HepG2 (cell line): ENCODE measurements around the gene TMTC2. TPM values are rescaled to one million over a fixed set of nuclear protein-coding genes. Genes with fewer than 3 reads are reported as not detected.

Experiments used
- ATAC-seq: fragments of 200-7000 bp; cut with Tn5 transposase; 3 replicates; pipeline ENCODE4 v1.9.1; 2020; ENCODE audit warnings: mild to moderate bottlenecking, moderate library complexity
- BruUV-seq: library from RNA; stranded (reverse); fragments of 400-500 nt; replicated peaks from 2 replicates; lab custom pipeline; 2021; lab: Mats Ljungman, UMichigan
- CTCF ChIA-PET: fragments of 300-600 bp; formaldehyde crosslinking; extraction: SDS; loops from one replicate; lab custom pipeline; 2021; ENCODE audit warnings: low total read pairs, inconsistent platforms, low intra/inter-chr PET ratio; lab: Yijun Ruan, JAX
- POLR2A ChIA-PET: fragments of 350-600 bp; sonication (Branson Sonifier 250); formaldehyde crosslinking; loops from one replicate; lab custom pipeline; 2020; ENCODE audit warnings: antibody characterized with exemption, inconsistent platforms; lab: Yijun Ruan, JAX
- DNase-seq: peaks from one replicate; pipeline ENCODE4 v3.0.0-alpha.2; 2015; ENCODE audit warnings: low spot score
- FAIRE-seq: peaks from 3 replicates; lab custom pipeline; 2011; peaks lifted over from hg19 to GRCh38; lab: Jason Lieb, UNC
- H2AFZ ChIP-seq: one replicate; pipeline ENCODE4 v1.6.1; 2011; ENCODE audit warnings: low read length, inconsistent platforms
- H3K27ac ChIP-seq: fragments of 300-600 bp; 3 replicates; pipeline ENCODE4 v1.8.0; 2011; ENCODE audit warnings: mixed run types, mild to moderate bottlenecking, mixed read lengths, low read length, inconsistent platforms; ENCODE audit not compliant: insufficient read depth; ENCODE audit errors: extremely low read length
- H3K27me3 ChIP-seq, 2 experiments: fragments of 200-600 bp in 1 of 2; 2 replicates in 1 of 2; 3 replicates in 1 of 2; pipeline versions ENCODE4 v1.6.0 to v1.8.0; 2011; ENCODE audit warnings: low read length in 2 of 2, mild to moderate bottlenecking in 2 of 2, moderate library complexity in 2 of 2, inconsistent platforms in 1 of 2; ENCODE audit not compliant: insufficient read depth in 2 of 2, control insufficient read depth in 1 of 2
- H3K36me3 ChIP-seq, 2 experiments: fragments of 200-600 bp in 1 of 2; replicated peaks in 1 of 2; 2 replicates in 1 of 2; 3 replicates in 1 of 2; pipeline versions ENCODE4 v1.5.1 to v1.8.0; 2011; ENCODE audit warnings: low read length in 2 of 2, inconsistent platforms in 1 of 2; ENCODE audit not compliant: insufficient read depth in 2 of 2, control insufficient read depth in 1 of 2
- H3K4me1 ChIP-seq: 2 replicates; pipeline ENCODE4 v1.5.1; 2012; ENCODE audit warnings: low read length, inconsistent platforms; ENCODE audit not compliant: insufficient read depth
- H3K4me2 ChIP-seq: 2 replicates; pipeline ENCODE4 v1.6.0; 2011; ENCODE audit warnings: low read depth, low read length, inconsistent platforms
- H3K4me3 ChIP-seq, 3 experiments: fragments of 200-600 bp in 1 of 3; sonication (generic), shearing (Covaris generic) in 1 of 3; replicated peaks in 1 of 3; 2 replicates each; pipeline ENCODE4 v1.5.1; 2011 to 2016; ENCODE audit warnings: low read length in 3 of 3, inconsistent platforms in 2 of 3, low read depth in 2 of 3, mild to moderate bottlenecking in 2 of 3, control low read depth in 1 of 3, mixed read lengths in 1 of 3; ENCODE audit not compliant: insufficient read depth in 1 of 3
- H3K79me2 ChIP-seq: one replicate; pipeline ENCODE4 v1.6.1; 2011; ENCODE audit warnings: low read length, inconsistent platforms; ENCODE audit not compliant: insufficient read depth
- H3K9ac ChIP-seq: 2 replicates; pipeline ENCODE4 v1.6.0; 2011; ENCODE audit warnings: mild to moderate bottlenecking, low read depth, low read length, inconsistent platforms; ENCODE audit not compliant: insufficient read depth
- H3K9me3 ChIP-seq: 2 replicates; pipeline ENCODE4 v1.5.1; 2012; ENCODE audit warnings: mild to moderate bottlenecking, low read length
- H4K20me1 ChIP-seq: 2 replicates; pipeline ENCODE4 v1.6.0; 2011; ENCODE audit warnings: inconsistent platforms, mild to moderate bottlenecking, low read length, moderate library complexity; ENCODE audit not compliant: insufficient read depth
- ELF1 ChIP-seq: sonication (generic); formaldehyde crosslinking; IDR thresholded peaks from 2 replicates; pipeline ENCODE4 v1.4.0; 2020; ENCODE audit warnings: missing genetic modification reagents
- ISX ChIP-seq: sonication (generic); formaldehyde crosslinking; conservative IDR thresholded peaks from 2 replicates; pipeline ENCODE4 v1.5.0; 2020; ENCODE audit warnings: missing genetic modification reagents
- MAF1 ChIP-seq: sonication (generic); formaldehyde crosslinking; IDR thresholded peaks from 2 replicates; pipeline ENCODE4 v1.5.0; 2020; ENCODE audit warnings: missing genetic modification reagents, borderline replicate concordance
- NCOA5 ChIP-seq: sonication (generic); formaldehyde crosslinking; IDR thresholded peaks from 2 replicates; pipeline ENCODE4 v1.4.0; 2020; ENCODE audit warnings: missing genetic modification reagents
- PHF5A ChIP-seq: IDR thresholded peaks from one replicate; pipeline ENCODE4 v1.6.1; 2018; ENCODE audit warnings: low read depth, missing genetic modification reagents; ENCODE audit not compliant: unreplicated experiment
- PPARG ChIP-seq: conservative IDR thresholded peaks from 2 replicates; pipeline ENCODE4 v1.6.1; 2016; ENCODE audit warnings: missing biosample characterization, missing genetic modification reagents
- RFX3 ChIP-seq: IDR thresholded peaks from 2 replicates; pipeline ENCODE4 v1.6.1; 2016; ENCODE audit warnings: missing biosample characterization, missing genetic modification reagents
- SMYD3 ChIP-seq: sonication (generic); formaldehyde crosslinking; IDR thresholded peaks from 2 replicates; pipeline ENCODE4 v1.8.1; 2023; ENCODE audit warnings: mild to moderate bottlenecking, missing genetic modification reagents
- XBP1 ChIP-seq: sonication (generic); formaldehyde crosslinking; IDR thresholded peaks from 2 replicates; pipeline ENCODE4 v1.5.0; 2020; ENCODE audit warnings: missing genetic modification reagents
- XRCC5 ChIP-seq: fragments of 200-400 bp; formaldehyde crosslinking; optimal IDR thresholded peaks from 2 replicates; pipeline ENCODE3; 2017; ENCODE audit warnings: mild to moderate bottlenecking, low read length
- ZFP82 ChIP-seq: sonication (generic); formaldehyde crosslinking; IDR thresholded peaks from 2 replicates; pipeline ENCODE4 v1.5.1; 2020; ENCODE audit warnings: mild to moderate bottlenecking, missing genetic modification reagents, borderline replicate concordance
- ZFYVE20 ChIP-seq: sonication (generic); formaldehyde crosslinking; IDR thresholded peaks from 2 replicates; pipeline ENCODE4 v1.8.0; 2023; ENCODE audit warnings: low read depth, mild to moderate bottlenecking, moderate library complexity, missing genetic modification reagents, borderline replicate concordance
- ZNF790 ChIP-seq: sonication (generic); formaldehyde crosslinking; IDR thresholded peaks from 2 replicates; pipeline ENCODE4 v1.8.0; 2022; ENCODE audit warnings: missing genetic modification reagents, mild to moderate bottlenecking, borderline replicate concordance
- WGBS: methylation state at CpG from one replicate; pipeline ENCODE4 v1.1.6; 2017; ENCODE audit warnings: low lambda C conversion rate; 5-methylcytosine and 5-hydroxymethylcytosine counted together
- in situ Hi-C: cut with HindIII; loops from 2 replicates; pipeline ENCODE4 v1.10.0; 2017; ENCODE audit warnings: low pct_unique_long_range_greater_than_20kb; ENCODE audit not compliant: extremely low pct_ligation_motif_present
- intact Hi-C: fragments of 100-400 bp; cut with micrococcal nuclease; formaldehyde crosslinking; loops from one replicate; pipeline ENCODE4 v1.10.0; 2022; ENCODE audit not compliant: unreplicated experiment
- polyA plus RNA-seq, 8 experiments: library from polyadenylated mRNA; depleted of rRNA in 3 of 8; stranded (reverse) in 7 of 8; unstranded in 1 of 8; fragments of >200 nt; fragmentation: Illumina TruSeq in 4 of 8; extraction: Trizol in 4 of 8; gene quantifications; 2 replicates each; pipeline versions ENCODE4 v1.2.1 to v1.2.3, GENCODE V29; 2011 to 2016; ENCODE audit warnings: low read depth in 4 of 8, missing spikeins in 1 of 8, mixed read lengths in 1 of 8; ENCODE audit not compliant: insufficient read depth in 1 of 8
- total RNA-seq, 5 experiments: library from RNA; depleted of rRNA; stranded (reverse); fragments of >200 nt; fragmentation: Illumina TruSeq; extraction: Trizol; gene quantifications; 2 replicates each; pipeline ENCODE4 v1.2.3, GENCODE V29; 2016; ENCODE audit warnings: low read depth in 1 of 5
- TF ChIP-seq, protein P1 (sequence below): conservative IDR thresholded peaks from 2 replicates; pipeline ENCODE4 v1.6.1; 2018; ENCODE audit warnings: missing genetic modification reagents
- TF ChIP-seq, protein P2 (sequence below): IDR thresholded peaks from 2 replicates; pipeline ENCODE4 v1.6.1; 2016; ENCODE audit warnings: mild to moderate bottlenecking, missing biosample characterization, missing genetic modification reagents
- TF ChIP-seq, protein P3 (sequence below): sonication (generic); formaldehyde crosslinking; IDR thresholded peaks from 2 replicates; pipeline ENCODE4; 2020; ENCODE audit warnings: missing genetic modification reagents, mild to moderate bottlenecking, borderline replicate concordance

TMTC2 gene
- total and polyA plus RNA-seq, 2 of the 13 experiments (the other 11 are each of a cell fraction or from before 2014, with no cell fraction given), result 0.55 to 0.63 TPM

DNA sequence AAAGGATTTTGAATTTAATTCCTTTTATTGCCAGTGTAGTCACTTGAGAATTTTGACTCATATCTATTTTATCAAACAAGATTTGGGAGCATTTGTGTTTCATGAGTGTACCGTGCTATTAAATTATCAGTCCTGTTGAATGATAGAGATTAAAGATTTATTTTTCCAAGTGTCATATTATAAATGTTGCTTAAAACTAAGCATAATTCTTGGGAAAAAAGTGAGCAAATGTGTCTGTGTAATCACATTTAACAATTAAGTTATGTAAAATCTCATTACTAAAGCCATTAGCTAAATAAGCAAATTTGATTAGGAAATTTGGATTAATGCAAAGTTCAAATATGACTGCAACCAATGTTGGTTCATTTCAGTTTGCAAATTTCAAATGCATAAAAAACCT is 266.7 kb downstream of the TMTC2 start:
- Histone ChIP-seq H3K4me3 (no peak overlapping the region), H4K20me1 (no peaks in the 10 kb centered on the region), H3K27ac (no peak overlapping the region), H3K9me3 (no peaks in the 10 kb centered on the region), H3K36me3 (no peaks in the 10 kb centered on the region), H2AFZ (no peak overlapping the region), H3K9ac (no peak overlapping the region)
- CTCF ChIA-PET, result no interaction called here
- in situ Hi-C loops, result no loop called here
- no TSS peak for BruUV-seq
- no peak for ATAC-seq
- TF ChIP-seq PHF5A (no peak), PPARG (CRISPR knock-in tag) (no peak), ZFP82 (CRISPR knock-in tag) (no peak), ZNF790 (CRISPR knock-in tag) (no peak), RFX3 (CRISPR knock-in tag) (no peak), NCOA5 (no peak), SMYD3 (no peak), XBP1 (no peak)
- TF ChIP-seq, all 625 proteins: peak for 0
- no peaks in the 10 kb centered on the region for H3K4me1 ChIP-seq
- POLR2A ChIA-PET, result no interaction called here
- FAIRE-seq (no peak), DNase-seq (no peak)
- intact Hi-C loops, result no loop called here
- WGBS, result 64% methylated on average over 1 of the region's 1 CpG
- H3K4me2 ChIP-seq, result no peak overlapping the region
- no peaks in the 10 kb centered on the region for H3K27me3 ChIP-seq
- H3K79me2 ChIP-seq, result no peaks in the 10 kb centered on the region

DNA sequence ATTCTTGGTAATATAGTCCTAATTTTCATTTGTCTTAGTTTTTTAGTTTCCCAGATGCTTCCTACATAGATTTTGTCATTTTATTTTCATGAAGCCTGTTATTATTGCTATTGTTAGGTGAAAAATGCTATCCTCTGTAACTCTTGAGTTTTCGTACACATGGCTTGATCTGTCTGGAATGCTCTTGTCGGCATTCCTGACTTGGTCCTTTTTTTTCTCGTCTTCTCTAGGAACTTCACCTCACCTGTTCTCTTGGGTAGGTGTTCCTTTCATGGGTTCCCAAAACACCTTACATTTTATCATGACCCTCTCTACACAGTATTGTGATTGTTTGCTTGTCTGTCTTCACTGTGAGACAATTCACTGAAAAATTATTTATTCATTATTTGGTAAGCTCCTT is 267.4 kb downstream of the TMTC2 start:
- 6% methylated on average over 3 of the region's 3 CpGs for whole genome bisulfite sequencing
- Histone ChIP-seq H2AFZ (no peak overlapping the region), H3K27ac (no peak overlapping the region), H3K4me2 (no peak overlapping the region), H3K27me3 (no peaks in the 10 kb centered on the region), H3K9ac (no peak overlapping the region), H3K36me3 (no peaks in the 10 kb centered on the region), H3K4me3 (no peak overlapping the region), H3K79me2 (no peaks in the 10 kb centered on the region), H3K4me1 (no peaks in the 10 kb centered on the region), H3K9me3 (no peaks in the 10 kb centered on the region), H4K20me1 (no peaks in the 10 kb centered on the region)
- ChIA-PET CTCF (no interaction called here), POLR2A (no interaction called here)
- ATAC-seq (no peak), FAIRE-seq (no peak), DNase-seq (no peak)
- in situ Hi-C loops (no loop called here), intact Hi-C loops (no loop called here)
- BruUV-seq, result no TSS peak
- TF ChIP-seq ISX (CRISPR knock-in tag) (no peak), ZFYVE20 (no peak), ELF1 (no peak), XRCC5 (no peak), MAF1 (no peak)
- TF ChIP-seq, protein P1, sequence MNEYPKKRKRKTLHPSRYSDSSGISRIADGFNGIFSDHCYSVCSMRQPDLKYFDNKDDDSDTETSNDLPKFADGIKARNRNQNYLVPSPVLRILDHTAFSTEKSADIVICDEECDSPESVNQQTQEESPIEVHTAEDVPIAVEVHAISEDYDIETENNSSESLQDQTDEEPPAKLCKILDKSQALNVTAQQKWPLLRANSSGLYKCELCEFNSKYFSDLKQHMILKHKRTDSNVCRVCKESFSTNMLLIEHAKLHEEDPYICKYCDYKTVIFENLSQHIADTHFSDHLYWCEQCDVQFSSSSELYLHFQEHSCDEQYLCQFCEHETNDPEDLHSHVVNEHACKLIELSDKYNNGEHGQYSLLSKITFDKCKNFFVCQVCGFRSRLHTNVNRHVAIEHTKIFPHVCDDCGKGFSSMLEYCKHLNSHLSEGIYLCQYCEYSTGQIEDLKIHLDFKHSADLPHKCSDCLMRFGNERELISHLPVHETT (CRISPR knock-in tag), result no peak
- TF ChIP-seq, protein P2, sequence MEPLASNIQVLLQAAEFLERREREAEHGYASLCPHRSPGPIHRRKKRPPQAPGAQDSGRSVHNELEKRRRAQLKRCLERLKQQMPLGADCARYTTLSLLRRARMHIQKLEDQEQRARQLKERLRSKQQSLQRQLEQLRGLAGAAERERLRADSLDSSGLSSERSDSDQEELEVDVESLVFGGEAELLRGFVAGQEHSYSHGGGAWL (CRISPR knock-in tag), result no peak
- TF ChIP-seq, protein P3, sequence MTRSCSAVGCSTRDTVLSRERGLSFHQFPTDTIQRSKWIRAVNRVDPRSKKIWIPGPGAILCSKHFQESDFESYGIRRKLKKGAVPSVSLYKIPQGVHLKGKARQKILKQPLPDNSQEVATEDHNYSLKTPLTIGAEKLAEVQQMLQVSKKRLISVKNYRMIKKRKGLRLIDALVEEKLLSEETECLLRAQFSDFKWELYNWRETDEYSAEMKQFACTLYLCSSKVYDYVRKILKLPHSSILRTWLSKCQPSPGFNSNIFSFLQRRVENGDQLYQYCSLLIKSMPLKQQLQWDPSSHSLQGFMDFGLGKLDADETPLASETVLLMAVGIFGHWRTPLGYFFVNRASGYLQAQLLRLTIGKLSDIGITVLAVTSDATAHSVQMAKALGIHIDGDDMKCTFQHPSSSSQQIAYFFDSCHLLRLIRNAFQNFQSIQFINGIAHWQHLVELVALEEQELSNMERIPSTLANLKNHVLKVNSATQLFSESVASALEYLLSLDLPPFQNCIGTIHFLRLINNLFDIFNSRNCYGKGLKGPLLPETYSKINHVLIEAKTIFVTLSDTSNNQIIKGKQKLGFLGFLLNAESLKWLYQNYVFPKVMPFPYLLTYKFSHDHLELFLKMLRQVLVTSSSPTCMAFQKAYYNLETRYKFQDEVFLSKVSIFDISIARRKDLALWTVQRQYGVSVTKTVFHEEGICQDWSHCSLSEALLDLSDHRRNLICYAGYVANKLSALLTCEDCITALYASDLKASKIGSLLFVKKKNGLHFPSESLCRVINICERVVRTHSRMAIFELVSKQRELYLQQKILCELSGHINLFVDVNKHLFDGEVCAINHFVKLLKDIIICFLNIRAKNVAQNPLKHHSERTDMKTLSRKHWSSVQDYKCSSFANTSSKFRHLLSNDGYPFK (CRISPR knock-in tag), result no peak
